HL-60 (cell line): ENCODE data around the gene DYRK1A.

Experiments used
- DNase-seq, 2 experiments: peaks; one replicate each; pipeline ENCODE4 v3.0.0-alpha.2; 2010 to 2020; ENCODE audit warnings: low read depth in 1 of 2, low spot score in 1 of 2
- H3K27ac ChIP-seq: fragments of 250-450 bp; sonication (Bioruptor Pico); replicated peaks from 2 replicates; pipeline ENCODE4 v1.5.1; 2020; ENCODE audit warnings: mild to moderate bottlenecking, moderate library complexity
- H3K27me3 ChIP-seq: fragments of 250-450 bp; sonication (Bioruptor Pico); 2 replicates; pipeline ENCODE4 v1.5.1; 2021; ENCODE audit warnings: mild to moderate bottlenecking, moderate library complexity; ENCODE audit not compliant: insufficient read depth, poor library complexity, severe bottlenecking
- H3K4me3 ChIP-seq: replicated peaks from 2 replicates; pipeline ENCODE4 v1.5.1; 2011; ENCODE audit warnings: mild to moderate bottlenecking, control low read depth, low read length; ENCODE audit not compliant: insufficient read depth
- GABPA ChIP-seq: IDR thresholded peaks from 2 replicates; pipeline ENCODE4 v1.6.1; 2012; ENCODE audit warnings: low read depth
- POLR2AphosphoS5 ChIP-seq: IDR thresholded peaks from 2 replicates; pipeline ENCODE4 v1.6.1; 2012; ENCODE audit warnings: low read depth
- SPI1 ChIP-seq: IDR thresholded peaks from 2 replicates; pipeline ENCODE4 v1.6.1; 2012; ENCODE audit warnings: low read depth, mild to moderate bottlenecking, borderline replicate concordance
- TF ChIP-seq, protein P1 (sequence below): IDR thresholded peaks from 2 replicates; pipeline ENCODE4 v1.6.1; 2012; ENCODE audit warnings: low read depth; ENCODE audit not compliant: insufficient replicate concordance
- TF ChIP-seq, protein P2 (sequence below): IDR thresholded peaks from one replicate; pipeline ENCODE4 v1.5.1; 2011; ENCODE audit warnings: low read length, control low read depth, inconsistent platforms; ENCODE audit not compliant: insufficient read depth

DYRK1A gene

DNA sequence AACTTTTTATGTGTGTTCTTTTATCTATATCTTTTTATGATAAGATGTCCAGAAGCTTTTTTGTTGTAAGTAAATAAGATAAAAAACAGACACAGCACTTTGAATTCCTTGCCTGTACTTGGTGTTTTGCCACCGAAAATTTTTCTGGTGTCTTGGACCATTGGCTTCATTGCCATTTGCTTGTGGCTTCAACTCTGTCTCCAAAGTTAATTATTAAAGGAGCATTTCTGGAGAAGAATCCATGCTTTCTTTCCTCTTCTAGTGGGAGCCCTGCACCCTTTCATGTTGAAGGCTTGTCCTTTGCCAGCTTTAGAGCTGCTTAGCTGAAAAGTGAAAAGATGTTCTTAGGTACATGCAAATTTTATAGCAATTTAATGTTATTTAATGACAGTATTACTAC is 112.2 kb downstream of the DYRK1A start:
- Histone ChIP-seq H3K4me3 (no peak overlapping the region), H3K27ac (no peak overlapping the region), H3K27me3 (no peaks in the 10 kb centered on the region)
- no peak for DNase-seq
- TF ChIP-seq, protein P1, sequence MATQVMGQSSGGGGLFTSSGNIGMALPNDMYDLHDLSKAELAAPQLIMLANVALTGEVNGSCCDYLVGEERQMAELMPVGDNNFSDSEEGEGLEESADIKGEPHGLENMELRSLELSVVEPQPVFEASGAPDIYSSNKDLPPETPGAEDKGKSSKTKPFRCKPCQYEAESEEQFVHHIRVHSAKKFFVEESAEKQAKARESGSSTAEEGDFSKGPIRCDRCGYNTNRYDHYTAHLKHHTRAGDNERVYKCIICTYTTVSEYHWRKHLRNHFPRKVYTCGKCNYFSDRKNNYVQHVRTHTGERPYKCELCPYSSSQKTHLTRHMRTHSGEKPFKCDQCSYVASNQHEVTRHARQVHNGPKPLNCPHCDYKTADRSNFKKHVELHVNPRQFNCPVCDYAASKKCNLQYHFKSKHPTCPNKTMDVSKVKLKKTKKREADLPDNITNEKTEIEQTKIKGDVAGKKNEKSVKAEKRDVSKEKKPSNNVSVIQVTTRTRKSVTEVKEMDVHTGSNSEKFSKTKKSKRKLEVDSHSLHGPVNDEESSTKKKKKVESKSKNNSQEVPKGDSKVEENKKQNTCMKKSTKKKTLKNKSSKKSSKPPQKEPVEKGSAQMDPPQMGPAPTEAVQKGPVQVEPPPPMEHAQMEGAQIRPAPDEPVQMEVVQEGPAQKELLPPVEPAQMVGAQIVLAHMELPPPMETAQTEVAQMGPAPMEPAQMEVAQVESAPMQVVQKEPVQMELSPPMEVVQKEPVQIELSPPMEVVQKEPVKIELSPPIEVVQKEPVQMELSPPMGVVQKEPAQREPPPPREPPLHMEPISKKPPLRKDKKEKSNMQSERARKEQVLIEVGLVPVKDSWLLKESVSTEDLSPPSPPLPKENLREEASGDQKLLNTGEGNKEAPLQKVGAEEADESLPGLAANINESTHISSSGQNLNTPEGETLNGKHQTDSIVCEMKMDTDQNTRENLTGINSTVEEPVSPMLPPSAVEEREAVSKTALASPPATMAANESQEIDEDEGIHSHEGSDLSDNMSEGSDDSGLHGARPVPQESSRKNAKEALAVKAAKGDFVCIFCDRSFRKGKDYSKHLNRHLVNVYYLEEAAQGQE: no peak
- TF ChIP-seq SPI1 (no peak), POLR2AphosphoS5 (no peak), GABPA (no peak)
- TF ChIP-seq, protein P2, sequence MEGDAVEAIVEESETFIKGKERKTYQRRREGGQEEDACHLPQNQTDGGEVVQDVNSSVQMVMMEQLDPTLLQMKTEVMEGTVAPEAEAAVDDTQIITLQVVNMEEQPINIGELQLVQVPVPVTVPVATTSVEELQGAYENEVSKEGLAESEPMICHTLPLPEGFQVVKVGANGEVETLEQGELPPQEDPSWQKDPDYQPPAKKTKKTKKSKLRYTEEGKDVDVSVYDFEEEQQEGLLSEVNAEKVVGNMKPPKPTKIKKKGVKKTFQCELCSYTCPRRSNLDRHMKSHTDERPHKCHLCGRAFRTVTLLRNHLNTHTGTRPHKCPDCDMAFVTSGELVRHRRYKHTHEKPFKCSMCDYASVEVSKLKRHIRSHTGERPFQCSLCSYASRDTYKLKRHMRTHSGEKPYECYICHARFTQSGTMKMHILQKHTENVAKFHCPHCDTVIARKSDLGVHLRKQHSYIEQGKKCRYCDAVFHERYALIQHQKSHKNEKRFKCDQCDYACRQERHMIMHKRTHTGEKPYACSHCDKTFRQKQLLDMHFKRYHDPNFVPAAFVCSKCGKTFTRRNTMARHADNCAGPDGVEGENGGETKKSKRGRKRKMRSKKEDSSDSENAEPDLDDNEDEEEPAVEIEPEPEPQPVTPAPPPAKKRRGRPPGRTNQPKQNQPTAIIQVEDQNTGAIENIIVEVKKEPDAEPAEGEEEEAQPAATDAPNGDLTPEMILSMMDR: no peak

DNA sequence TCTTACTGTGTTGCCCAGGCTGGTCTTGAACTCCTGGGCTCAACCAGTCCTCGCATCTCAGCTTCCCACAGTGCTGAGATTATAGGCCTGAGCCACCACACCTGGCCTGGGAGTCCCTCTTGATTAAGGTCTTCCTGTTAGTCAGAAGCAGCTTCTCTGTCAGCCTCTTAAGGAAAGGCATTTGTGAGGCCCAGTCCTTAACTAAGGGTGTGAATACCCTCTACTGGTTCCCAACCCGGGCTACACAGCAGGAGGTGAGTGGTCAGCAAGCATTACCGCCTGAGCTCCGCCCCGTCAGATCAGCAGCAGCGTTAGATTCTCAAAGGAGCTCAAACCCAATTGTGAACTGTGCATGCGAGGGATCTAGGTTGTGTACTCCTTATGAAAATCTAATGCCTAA is 117.2 kb downstream of the DYRK1A start:
- H3K27me3 ChIP-seq: no peaks in the 10 kb centered on the region
- TF ChIP-seq, protein P1: no peak
- TF ChIP-seq GABPA (no peak), SPI1 (no peak), POLR2AphosphoS5 (no peak)
- TF ChIP-seq, protein P2: no peak
- DNase-seq: no peak
- no peak overlapping the region for H3K27ac ChIP-seq
- H3K4me3 ChIP-seq: no peak overlapping the region

DNA sequence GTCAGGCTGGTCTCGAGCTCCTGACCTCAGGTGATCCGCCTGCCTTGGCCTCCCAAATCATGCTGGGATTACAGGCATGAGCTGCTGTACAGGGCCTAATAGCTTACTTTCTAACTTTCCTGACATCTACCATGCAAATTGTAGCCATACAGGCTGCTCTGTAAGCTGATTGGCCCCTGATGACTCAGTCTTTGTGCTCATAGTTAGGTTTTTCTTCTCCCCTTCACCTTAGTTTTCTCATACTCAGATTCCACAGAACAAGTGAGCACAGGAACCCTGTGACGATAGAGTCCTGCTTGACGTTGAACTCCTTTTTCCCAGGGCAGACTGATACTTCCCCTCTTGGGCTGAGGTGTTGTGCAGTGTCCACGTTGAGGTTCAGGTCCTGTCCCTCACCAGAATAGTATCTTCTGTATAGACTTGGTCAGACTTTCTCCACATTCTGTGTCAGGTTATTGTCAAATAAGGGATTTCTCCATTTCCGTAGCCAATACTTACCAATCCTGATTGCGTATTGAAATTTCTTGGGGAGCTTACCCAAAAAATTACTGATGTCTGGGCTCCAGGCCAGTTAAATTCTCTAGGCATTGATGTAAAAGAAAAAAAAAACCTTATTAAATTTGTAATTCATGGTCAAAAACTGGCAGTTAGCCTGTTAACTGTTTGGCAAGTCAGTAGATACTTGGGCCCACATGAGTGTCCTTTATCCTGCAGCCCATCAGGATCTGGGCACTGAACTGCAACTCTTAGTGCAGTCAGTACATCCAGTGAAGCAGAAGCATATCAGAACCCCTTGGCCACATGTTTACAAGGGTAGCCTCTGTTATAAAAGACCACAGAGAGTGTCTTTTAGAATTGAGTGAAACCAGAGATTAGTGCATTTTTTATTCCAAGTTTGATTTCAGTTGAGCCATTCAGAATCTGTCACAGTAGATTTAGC is 118.2 kb downstream of the DYRK1A start:
- TF ChIP-seq GABPA (no peak), SPI1 (no peak), POLR2AphosphoS5 (no peak)
- TF ChIP-seq, protein P2: no peak
- TF ChIP-seq, protein P1: no peak
- no peak overlapping the region for H3K4me3 ChIP-seq
- DNase-seq: no peak
- H3K27me3 ChIP-seq: no peaks in the 10 kb centered on the region
- H3K27ac ChIP-seq: no peak overlapping the region
